NCI-H1048 (cell line): Measurements from ENCODE around the gene MEX3A.
"Not testable (repeated sequence)": the region's sequence is repeated elsewhere in the genome, so short reads cannot be mapped to it uniquely, and the experiment has no call there.

Experiments
- DNase-seq: peaks from one replicate; lab custom pipeline; 2025; lab: John Stamatoyannopoulos, UW

The MEX3A gene

DNA sequence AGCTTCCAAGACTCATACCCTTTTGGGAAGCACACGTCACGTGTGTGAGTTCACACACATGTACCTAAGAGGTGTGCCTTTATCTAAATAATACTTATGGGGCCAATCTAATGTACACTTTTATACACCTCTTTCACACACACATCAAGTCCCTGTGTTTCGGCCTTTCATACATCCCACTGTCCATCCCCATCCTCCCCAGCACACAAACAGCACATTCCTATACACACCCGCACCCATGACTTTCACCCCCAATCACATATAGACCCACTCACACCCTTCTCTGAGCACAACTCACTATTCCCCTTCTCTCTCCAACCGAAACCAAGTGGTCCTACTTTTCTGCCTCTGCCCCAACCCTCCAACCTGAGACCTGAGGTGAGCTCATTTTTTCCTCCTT, 3.5 kb downstream of the MEX3A start:
- no peak for DNase-seq

DNA sequence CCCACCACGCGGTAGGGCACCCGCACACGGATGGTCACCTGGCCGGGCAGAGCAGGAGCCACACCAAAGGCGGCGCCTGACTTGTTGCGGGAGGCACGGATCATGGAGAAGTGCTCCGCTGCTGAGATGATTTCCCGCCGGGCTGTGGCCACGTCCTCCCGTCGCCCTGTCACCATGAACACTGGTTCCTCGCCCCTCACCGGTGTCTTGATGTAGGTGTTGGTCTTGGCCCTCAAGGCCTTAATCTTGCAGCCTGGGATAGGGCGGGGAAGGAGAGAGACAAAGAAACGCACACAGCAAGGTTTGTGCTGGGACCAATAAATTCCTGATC, 4.9 kb downstream of the MEX3A start:
- DNase-seq, result no peak

DNA sequence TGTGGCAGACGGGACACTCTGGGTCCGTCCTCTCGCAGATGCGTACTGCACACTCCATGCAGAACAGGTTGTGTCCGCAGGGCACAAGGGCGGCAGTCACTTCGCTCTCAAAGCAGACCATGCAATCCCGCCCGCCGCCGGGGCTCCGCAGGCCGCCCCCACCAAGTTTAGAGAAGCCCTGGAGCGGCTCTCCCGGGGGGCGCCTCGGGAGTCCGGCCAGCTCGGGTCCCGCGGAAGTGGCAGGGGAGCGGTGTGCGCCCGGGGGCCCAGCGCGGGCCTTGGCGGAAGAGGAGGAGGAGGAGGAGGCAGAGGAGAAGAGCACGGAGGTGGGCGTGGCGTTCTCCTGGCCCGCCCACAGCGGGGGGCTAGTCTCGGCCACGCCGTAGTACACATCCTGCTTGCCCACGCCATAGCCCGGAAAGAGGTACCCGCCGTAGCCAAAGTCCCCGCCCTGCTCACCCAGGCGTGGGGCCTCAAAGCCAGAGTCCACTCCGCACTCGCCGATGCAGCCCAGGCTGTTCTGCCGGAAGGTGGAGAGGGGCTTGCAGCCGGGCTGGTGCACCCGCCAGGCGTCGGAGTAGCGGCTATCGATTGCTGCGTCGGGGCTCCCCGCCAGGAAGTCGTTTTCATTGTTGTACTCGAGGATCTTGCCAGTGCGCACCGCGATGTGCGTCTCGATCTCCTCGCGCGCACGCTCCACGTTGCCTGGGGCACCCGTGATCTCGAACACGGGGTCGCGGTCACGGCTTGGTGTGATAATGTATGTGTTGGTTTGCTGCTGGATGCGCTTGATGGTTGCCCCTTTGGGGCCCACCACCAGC, 5.4 kb downstream of the MEX3A start:
- no peak for DNase-seq

DNA sequence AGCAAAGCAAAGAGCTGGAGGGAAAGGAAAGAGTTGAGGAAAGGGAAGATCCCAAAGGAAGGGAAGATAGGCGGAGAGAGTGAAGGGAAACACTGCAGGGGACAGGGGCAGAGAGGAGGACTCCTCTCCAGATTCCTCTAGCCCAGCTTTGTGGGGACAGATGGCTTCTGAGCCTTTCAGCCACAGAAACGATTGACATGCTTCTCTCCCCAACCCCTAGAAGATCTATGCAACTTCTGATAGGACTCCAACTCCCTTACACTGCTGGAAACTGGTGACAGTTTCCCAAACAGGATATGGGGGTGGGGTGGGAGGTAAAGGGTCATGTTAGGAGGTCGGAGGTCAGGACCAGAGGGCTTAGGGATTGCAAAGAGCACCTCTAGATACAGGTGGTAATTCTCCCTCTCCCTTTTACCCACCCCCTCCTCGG, 6.5 kb downstream of the MEX3A start:
- no peak for DNase-seq

DNA sequence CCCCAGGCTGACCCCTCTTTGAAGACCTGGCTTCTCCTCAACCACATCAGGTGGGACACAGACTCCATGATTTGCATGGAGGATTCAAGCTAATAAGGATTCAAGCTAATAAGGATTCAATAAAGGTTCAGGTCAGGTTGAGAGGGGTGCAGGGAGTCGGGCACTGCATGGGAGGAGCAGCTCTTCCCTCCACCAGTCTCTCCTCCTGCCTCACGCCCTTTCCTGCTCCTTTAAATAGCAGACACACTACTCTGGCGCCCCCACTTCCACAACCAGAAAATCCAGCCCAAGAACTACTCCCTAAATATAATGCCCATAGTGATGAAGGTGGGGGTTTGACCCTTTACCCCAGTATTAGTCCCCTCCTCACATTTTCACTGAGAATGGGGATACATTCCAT, 7.1 kb downstream of the MEX3A start:
- no peak for DNase-seq

DNA sequence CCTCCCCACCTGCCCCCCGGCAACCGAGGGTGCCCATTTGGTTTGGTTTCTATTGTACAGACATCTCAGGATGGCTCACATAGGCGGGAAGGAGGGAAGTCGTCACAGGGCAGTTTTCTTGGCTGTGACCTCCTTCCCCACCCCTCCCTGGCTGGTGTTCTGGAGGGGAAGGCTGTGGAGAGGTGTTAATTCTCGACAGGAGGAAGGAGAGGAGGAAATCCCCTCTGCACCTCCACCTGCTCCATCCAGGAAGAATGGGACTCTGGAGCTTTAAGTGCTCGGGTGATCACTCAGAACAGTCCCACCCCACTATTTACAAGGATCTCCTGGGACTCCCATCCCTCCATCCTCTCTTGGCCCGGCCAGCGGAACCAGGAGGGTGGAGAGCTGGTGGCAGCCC, 7.6 kb downstream of the MEX3A start:
- DNase-seq, result no peak

DNA sequence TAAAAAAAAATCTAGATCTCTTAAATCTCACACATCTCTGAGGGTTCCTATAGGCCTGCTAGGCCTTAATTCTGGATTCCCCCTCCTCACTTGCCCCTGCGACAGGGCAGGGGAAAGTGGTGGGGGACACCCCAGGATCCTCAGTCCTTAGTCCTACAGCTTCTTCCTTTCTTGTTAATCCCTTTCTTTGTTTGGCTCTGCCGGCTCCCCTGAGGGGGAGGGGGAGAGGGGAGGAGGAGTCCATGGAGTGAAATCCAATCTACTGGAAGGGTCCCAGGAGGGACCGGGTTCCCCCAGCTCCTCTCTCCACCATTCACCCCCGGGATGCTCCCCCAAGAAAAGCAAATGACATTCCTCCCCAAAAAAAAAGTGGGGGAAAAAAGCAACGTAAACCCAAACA, 8.5 kb downstream of the MEX3A start:
- no peak for DNase-seq

DNA sequence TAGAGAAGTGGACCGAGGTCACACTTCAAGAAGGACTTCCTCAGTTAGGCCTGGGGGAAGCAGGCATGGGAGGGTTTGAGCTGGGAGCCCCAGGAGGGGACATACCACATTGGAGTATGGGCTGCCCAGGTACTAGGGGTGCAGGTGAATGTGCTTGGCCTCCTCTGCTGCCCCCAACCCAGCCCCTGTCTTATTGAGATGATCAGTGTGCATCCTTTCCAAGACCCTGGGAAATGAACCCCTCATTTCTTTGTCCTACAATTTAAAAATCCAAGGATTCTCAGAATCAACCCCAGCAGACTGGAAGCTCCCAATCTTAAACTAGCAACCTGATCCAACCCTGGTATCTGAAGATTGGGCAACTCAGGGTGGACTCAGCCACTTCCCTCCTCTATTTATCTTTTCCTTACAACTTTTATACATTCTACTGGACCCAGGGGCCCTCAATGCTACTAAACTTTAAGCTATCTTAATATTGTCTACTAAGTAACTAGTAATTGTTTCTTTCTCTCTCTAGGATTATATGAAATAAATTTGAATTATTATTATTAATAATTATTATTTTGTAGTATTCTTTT, 9.1 kb downstream of the MEX3A start:
- no peak for DNase-seq

DNA sequence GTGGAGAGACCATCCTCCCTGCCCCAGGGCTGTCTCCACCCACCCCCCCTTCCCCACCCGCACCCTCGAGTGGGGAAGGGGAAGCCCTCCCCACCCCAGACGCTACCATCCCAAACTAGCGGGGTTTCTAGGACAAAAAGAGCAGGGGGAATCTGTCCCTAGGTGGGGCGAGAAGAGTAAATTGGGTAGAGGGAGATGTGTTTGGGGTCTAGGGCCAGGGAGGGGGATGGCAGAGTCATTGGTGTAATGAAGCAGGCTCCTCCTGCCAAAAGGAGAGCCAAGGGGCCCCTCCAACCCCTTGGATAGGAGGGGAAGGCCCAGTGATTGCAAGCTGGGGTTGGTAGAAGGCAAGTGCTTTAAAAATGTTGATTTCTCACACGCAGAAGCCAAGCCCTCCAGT, 10.0 kb downstream of the MEX3A start:
- DNase-seq, result no peak

DNA sequence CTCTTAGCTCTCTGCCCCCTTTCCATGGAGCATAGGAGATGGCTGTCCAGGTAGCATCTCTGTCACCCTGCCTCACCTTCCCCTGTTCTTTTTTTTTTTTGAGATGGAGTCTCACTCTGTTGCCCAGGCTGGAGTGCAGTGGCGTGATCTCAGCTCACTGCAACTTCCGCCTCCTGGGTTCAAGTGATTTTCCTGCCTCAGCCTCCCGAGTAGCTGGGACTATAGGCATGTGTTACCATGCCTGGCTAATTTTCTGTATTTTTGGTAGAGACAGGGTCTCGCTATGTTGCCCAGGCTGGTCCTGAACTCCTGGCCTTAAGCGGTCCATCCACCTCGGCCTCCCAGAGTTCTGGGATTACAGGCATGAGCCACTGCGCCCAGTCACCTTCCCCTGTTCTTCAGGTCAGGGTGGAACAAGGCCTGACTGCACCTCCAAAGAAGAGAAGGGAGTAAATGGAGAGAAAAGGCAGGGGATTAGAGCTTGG, 10.9 kb downstream of the MEX3A start:
- not testable (repeated sequence) for DNase-seq

DNA sequence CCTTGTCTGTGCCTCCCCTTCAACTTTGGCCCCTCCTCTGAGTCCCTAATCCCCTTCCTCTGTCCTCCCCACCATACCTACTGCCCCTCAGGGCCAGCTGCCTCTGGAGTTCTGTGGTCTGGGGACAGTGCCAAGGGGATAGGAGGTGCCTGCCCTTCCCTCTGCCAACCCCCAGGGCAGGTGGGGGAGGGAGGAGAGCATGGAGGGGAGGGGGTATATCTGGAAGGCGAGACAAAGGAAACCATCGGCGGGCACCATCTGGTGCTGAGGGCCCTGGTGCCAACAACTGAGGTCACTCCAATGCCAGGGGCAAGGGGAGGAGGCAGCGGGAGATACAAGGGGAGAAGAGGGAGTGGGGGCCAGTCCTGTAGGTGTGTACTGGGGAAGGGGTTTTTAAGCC, 11.7 kb downstream of the MEX3A start:
- DNase-seq, result no peak

DNA sequence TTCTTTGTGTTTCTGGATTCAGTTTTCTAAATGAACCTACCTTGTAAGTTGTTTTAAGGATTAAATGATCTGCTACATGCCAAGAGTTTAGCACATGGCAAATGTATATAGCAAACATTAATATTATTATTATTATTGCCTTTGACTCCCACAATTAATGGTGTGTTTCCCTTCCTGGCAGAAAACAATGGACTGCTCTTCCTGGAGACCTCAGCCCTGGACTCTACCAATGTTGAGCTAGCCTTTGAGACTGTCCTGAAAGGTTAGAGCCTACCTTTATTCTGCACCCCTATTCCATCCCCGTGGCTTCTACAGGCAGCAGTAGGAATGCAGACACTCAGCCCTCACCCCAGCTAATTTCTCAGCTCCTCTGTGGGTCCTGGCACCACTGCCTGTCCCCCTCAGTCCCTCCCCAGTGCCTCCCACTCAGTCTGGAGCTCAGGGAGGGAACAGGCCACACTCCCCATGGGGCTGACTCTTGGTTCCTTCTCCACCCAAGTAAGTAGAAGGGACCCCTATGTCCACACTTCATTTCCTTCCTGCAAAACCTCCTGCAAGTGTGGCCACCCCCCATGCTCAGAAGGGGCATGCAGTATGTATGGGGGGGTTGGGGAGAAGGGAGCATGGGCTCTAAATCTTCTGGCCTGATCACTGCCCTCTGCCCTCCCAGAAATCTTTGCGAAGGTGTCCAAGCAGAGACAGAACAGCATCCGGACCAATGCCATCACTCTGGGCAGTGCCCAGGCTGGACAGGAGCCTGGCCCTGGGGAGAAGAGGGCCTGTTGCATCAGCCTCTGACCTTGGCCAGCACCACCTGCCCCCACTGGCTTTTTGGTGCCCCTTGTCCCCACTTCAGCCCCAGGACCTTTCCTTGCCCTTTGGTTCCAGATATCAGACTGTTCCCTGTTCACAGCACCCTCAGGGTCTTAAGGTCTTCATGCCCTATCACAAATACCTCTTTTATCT, 12.5 kb downstream of the MEX3A start:
- no peak for DNase-seq

DNA sequence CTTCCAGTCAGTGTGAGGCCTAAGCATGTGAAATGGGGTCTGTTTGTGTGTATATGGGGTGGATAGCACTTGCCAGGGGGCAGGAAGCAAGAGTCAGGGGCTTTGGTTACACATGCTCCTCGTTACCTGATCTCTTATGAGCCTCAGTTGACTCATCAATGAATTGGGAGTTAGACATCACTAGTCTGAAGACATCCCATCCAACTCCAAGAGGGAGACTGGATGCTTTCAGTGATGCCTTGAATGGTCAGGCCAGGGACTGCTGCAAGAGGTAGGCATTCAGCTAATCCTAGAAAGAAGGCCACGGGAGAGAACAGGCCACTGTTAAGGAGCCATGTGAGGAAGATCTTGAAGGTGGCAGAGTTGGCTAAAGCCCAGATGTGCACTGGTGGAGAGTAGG, 15.0 kb downstream of the MEX3A start:
- no peak for DNase-seq

DNA sequence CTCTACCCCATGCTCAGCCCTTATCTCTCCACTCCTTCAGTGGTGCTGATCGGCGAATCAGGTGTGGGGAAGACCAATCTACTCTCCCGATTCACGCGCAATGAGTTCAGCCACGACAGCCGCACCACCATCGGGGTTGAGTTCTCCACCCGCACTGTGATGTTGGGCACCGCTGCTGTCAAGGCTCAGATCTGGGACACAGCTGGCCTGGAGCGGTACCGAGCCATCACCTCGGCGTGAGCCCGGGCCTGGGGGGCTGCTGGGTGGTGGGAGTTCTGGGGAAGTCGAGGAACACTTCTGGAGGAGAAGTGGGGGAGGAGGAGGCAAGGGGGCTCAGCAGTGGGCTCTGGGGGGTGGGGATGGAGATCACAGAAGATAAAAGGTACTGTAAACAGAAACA, 16.4 kb downstream of the MEX3A start:
- no peak for DNase-seq

DNA sequence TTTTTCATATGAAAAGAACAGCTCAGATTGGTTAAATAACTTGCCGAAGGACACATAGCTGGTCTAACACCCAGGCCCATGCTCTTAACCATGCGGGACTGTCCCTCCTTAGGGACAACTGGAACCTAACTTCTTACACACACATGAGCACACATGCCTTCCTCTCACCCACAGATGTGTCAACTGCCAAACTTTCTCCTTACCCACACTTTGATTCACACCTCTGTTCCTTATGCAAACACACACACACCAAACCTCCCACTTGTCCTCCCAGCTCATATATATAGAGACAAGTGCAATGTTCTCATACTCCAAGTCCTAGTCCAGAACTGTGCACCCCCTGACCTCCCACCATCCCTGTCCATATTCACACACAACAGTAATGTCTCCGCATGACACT, 17.1 kb downstream of the MEX3A start:
- no peak for DNase-seq

DNA sequence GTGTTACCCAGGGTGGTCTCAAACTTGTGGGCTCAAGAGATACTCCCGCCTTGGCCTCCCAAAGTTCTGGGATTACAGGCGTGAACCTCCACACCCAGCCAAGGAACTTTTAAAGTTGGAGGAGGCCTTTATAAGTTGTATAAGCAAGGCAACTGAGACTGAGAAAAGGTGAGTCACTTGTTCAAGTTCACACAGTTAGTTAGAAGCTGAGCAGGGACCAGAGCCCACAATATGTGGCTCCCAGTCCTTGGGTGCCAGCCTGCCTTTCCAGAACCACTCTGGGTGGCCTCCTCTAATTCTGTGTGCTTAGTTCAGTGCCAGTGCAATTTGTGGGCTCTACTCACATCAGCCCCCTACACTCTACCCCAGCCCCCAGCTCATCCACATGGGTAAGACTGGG, 17.6 kb downstream of the MEX3A start:
- no peak for DNase-seq

DNA sequence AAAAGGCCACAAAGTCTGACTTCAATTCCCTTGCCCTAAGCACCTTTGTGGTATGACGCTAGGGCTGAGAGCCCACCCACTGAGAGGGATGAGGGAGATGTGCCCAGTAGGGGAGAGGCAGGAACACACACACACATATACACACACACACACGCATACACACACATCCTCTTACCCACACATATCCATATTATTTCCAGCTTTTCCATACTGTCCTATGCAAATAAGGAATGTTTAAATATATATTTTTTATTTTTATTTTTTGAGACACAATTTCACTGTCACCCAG, 18.3 kb downstream of the MEX3A start:
- DNase-seq, result no peak

DNA sequence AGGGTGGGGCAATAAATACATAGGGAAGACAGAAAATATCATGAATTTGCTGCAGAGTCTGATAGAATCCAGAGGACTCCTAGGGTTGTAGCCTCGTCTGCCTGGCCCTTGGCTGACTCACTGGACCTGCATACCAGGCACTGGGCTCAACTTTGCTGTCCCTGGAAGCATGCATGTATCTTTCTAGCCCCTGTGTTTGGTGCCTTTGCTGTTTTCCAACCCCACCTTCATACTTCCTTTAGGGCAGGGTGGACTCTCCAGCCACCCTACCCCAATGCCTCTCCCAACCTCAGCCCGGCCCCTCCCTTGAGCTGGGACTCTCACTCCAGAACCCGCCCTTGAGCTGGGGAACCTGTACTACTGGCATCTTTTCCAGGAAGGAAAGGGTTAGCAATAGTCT, 20.1 kb downstream of the MEX3A start:
- no peak for DNase-seq

DNA sequence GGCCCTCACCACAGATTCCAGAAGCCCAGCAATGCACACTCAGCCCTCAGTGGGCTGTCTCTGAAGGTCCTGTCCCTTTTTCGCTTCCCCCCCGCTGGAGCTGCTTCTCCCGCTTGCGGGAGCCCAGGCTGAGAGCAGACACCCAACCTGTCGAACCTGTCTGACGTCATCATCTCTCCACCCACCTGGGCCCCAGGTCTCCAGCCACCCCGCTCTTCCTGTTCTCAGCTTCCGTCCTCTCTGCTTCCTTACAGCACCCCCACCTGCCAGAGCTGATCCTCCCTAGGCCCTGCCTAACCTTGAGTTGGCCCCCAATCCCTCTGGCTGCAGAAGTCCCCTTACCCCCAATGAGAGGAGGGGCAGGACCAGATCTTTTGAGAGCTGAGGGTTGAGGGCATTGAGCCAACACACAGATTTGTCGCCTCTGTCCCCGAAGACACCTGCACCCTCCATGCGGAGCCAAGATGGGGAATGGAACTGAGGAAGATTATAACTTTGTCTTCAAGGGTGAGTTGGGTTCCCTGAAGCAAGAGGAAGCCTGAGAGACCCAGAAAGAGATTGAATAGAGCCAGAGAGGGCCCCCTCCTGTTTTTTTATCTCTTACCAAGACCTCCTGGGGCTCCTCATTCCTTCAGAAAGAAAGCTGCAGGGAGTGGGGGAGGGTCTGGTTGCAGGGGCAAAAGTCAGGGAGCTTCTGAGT, 21.2 kb downstream of the MEX3A start, which contains the start of gene RAB25:
Gene RAB25, plus strand, starts transcription at position 224 of the 700 bp plus-strand sequence. Its CDS starts 241 bp downstream, at position 465.
- DNase-seq, result no peak

DNA sequence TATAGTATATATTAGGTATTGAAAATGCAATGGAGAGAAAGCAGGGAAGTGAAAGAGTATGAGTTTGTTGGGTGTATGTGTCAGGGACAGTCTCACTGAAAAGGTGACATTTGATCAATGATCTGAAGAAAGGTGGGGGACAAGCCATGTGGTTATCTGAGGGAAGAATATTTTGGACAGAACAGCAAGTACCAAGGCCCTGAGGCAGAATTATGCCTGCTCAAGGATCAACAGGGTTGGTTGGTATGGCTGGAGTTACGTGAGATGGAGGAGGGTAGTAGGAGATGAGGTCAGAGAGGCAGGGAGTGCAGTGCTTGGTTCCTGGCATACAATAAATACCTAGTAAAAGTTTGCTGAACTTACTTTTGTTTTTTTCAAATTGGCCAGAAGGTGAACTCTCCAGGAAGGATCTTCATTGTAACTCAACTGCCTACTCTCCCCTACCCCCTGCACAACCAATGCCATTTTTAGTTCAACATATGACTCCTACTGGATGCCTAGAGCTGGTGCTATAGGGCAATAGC, 25.9 kb downstream of the MEX3A start:
- DNase-seq, result no peak

DNA sequence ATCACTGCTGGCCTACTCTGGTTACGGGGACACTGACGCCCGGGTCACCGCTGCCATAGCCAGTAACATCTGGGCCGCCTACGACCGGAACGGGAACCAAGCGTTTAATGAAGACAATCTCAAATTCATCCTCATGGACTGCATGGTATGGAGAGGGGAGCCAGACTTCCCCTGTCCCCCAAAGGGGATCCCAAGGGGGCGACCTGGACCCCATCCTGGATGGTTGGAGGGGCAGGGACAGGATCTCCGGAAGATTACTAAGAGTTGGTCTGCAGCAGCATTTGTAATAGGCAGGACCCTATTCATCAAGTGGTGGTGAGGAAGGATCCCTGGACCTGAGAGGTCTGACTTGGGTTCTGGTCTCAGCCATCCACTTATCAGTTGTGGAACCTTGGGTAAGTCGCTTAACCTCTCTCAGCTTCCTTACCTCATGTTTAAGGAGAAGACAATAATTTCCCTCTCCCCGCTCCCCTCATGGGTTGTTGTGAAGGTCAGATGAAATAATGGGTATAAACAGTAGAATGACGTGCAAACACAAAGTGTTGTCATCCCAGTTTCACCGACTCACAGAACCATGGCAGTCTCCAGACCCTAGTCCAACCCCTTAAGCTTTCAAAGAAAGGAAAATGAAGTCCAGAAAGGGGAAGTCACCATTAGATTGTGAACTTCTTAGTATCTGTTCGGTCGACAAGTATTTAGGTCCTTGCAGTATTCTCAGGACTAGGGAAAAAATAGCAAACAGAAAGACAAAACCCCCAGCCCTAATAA, 26.8 kb downstream of the MEX3A start:
- DNase-seq, result no peak
